HCT116 (cell line): ENCODE results near the gene JDP2. TPM values are rescaled to one million over a fixed set of nuclear protein-coding genes. Genes with fewer than 3 reads are reported as not detected.

Source experiments
- ATAC-seq: fragments of 200-7000 bp; cut with Tn5 transposase; 2 replicates; pipeline ENCODE4 v1.9.1; 2020; ENCODE audit warnings: mild to moderate bottlenecking, moderate library complexity
- BruUV-seq: library from RNA; stranded (reverse); fragments of 400-500 nt; replicated peaks from 2 replicates; lab custom pipeline; 2021; lab: Mats Ljungman, UMichigan
- CTCF ChIA-PET: fragments of 300-600 bp; sonication (Branson Sonifier 250); formaldehyde crosslinking; loops from one replicate; lab custom pipeline; 2021; ENCODE audit warnings: antibody characterized with exemption; lab: Charles Lee
- POLR2A ChIA-PET: fragments of 300-600, 350-600 bp; sonication (Branson Sonifier 250); formaldehyde crosslinking; loops from one replicate; lab custom pipeline; 2021; ENCODE audit warnings: antibody characterized with exemption; lab: Charles Lee
- RAD21 ChIA-PET, 2 experiments: fragments of 300-600 bp; sonication (Branson Sonifier 250); formaldehyde crosslinking; loops; one replicate each; lab custom pipeline; 2023; ENCODE audit warnings: low total read pairs in 2 of 2; ENCODE audit not compliant: uncharacterized antibody in 2 of 2, unreplicated experiment in 2 of 2, low non-redundant PET in 1 of 2; lab: Charles Lee
- DNase-seq: peaks from one replicate; pipeline ENCODE4 v3.0.0-alpha.2; 2010; ENCODE audit warnings: low read depth, low spot score
- H2AFZ ChIP-seq: fragments of 200-600 bp; shearing (Covaris generic), sonication (generic); 2 replicates; pipeline ENCODE4 v1.6.1; 2017; ENCODE audit warnings: low read depth, mixed run types, mixed read lengths, antibody characterized with exemption, low read length; ENCODE audit not compliant: poor library complexity, severe bottlenecking
- H3K27ac ChIP-seq: 2 replicates; pipeline ENCODE4 v1.5.1; 2012; ENCODE audit warnings: low read depth, low read length
- H3K27me3 ChIP-seq: fragments of 200-600 bp; sonication (generic); 2 replicates; pipeline ENCODE4 v1.6.1; 2016; ENCODE audit warnings: mixed run types, low read length, mixed read lengths; ENCODE audit not compliant: insufficient read depth
- H3K36me3 ChIP-seq, 2 experiments: fragments of 200-500 bp in 1 of 2; fragments of 200-600 bp in 1 of 2; sonication (Bioruptor generic) in 1 of 2; sonication (generic) in 1 of 2; 2 replicates each; pipeline versions ENCODE4 v1.5.1 to v1.6.1; 2014 to 2016; ENCODE audit warnings: low read length in 2 of 2, inconsistent platforms in 1 of 2, mixed read lengths in 1 of 2, mixed run types in 1 of 2; ENCODE audit not compliant: insufficient read depth in 2 of 2, control insufficient read depth in 1 of 2
- H3K4me1 ChIP-seq, 2 experiments: fragments of 200-600 bp in 1 of 2; sonication (generic) in 1 of 2; 2 replicates each; pipeline versions ENCODE4 v1.5.1 to v1.6.1; 2012 to 2017; ENCODE audit warnings: low read length in 2 of 2, inconsistent platforms in 1 of 2, mild to moderate bottlenecking in 1 of 2, mixed read lengths in 1 of 2, mixed run types in 1 of 2, moderate library complexity in 1 of 2; ENCODE audit not compliant: insufficient read depth in 2 of 2, control insufficient read depth in 1 of 2
- H3K4me2 ChIP-seq: fragments of 200-600 bp; sonication (generic); 2 replicates; pipeline ENCODE4 v1.6.1; 2017; ENCODE audit warnings: mixed run types, low read length, mixed read lengths
- H3K4me3 ChIP-seq, 2 experiments: fragments of 200-600 bp in 1 of 2; sonication (generic) in 1 of 2; replicated peaks in 1 of 2; 2 replicates each; pipeline ENCODE4 v1.5.1; 2011 to 2016; ENCODE audit warnings: low read length in 2 of 2, control low read depth in 1 of 2, low read depth in 1 of 2, mild to moderate bottlenecking in 1 of 2, mixed read lengths in 1 of 2, mixed run types in 1 of 2
- H3K79me2 ChIP-seq: fragments of 200-600 bp; sonication (generic); 2 replicates; pipeline ENCODE4 v1.6.1; 2017; ENCODE audit warnings: mild to moderate bottlenecking, mixed run types, low read length, moderate library complexity, mixed read lengths; ENCODE audit not compliant: insufficient read depth
- H3K9ac ChIP-seq: fragments of 200-600 bp; sonication (generic); 2 replicates; pipeline ENCODE4 v1.6.1; 2016; ENCODE audit warnings: low read length, mixed read lengths
- H3K9me2 ChIP-seq: fragments of 200-600 bp; sonication (generic), shearing (Covaris generic); 2 replicates; pipeline ENCODE4 v1.6.1; 2017; ENCODE audit warnings: mixed run types, mild to moderate bottlenecking, moderate library complexity; ENCODE audit not compliant: insufficient read depth
- H3K9me3 ChIP-seq, 2 experiments: fragments of 200-500 bp in 1 of 2; fragments of 200-600 bp in 1 of 2; sonication (Bioruptor generic) in 1 of 2; sonication (generic) in 1 of 2; 2 replicates each; pipeline ENCODE4 v1.6.1; 2014 to 2017; ENCODE audit warnings: low read length in 2 of 2, mixed read lengths in 2 of 2, inconsistent platforms in 1 of 2, low read depth in 1 of 2, mild to moderate bottlenecking in 1 of 2, mixed run types in 1 of 2, moderate library complexity in 1 of 2; ENCODE audit not compliant: control insufficient read depth in 1 of 2, insufficient read depth in 1 of 2
- H4K20me1 ChIP-seq: fragments of 200-600 bp; sonication (generic), shearing (Covaris generic); 2 replicates; pipeline ENCODE4 v1.6.1; 2017; ENCODE audit warnings: mixed run types, mild to moderate bottlenecking, moderate library complexity; ENCODE audit not compliant: insufficient read depth
- CEBPB ChIP-seq: IDR thresholded peaks from 2 replicates; pipeline ENCODE4 v1.6.1; 2012; ENCODE audit warnings: low read depth
- EGR1 ChIP-seq: IDR thresholded peaks from 2 replicates; pipeline ENCODE4 v1.6.1; 2012; ENCODE audit warnings: low read depth
- ELF1 ChIP-seq: IDR thresholded peaks from 2 replicates; pipeline ENCODE4 v1.6.1; 2012; ENCODE audit warnings: low read depth, borderline replicate concordance
- EZH2 ChIP-seq: fragments of 200-600 bp; sonication (generic); IDR thresholded peaks from 2 replicates; pipeline ENCODE4 v1.6.1; 2017; ENCODE audit warnings: antibody characterized with exemption, mixed run types
- EZH2phosphoT487 ChIP-seq: fragments of 200-600 bp; IDR thresholded peaks from 2 replicates; pipeline ENCODE4 v1.6.1; 2018; ENCODE audit warnings: antibody characterized with exemption, borderline replicate concordance
- FOSL1 ChIP-seq: IDR thresholded peaks from 2 replicates; pipeline ENCODE4 v1.6.1; 2012; ENCODE audit warnings: low read depth
- POLR2AphosphoS5 ChIP-seq: IDR thresholded peaks from 2 replicates; pipeline ENCODE4 v1.6.1; 2011; ENCODE audit warnings: mild to moderate bottlenecking, low read depth, low read length, moderate library complexity
- SIN3A ChIP-seq: IDR thresholded peaks from 2 replicates; pipeline ENCODE4 v1.6.1; 2012; ENCODE audit warnings: low read depth
- SP1 ChIP-seq: IDR thresholded peaks from 2 replicates; pipeline ENCODE4 v1.6.1; 2012; ENCODE audit warnings: low read depth
- TCF7L2 ChIP-seq: IDR thresholded peaks from 2 replicates; pipeline ENCODE4 v1.7.0; 2011; ENCODE audit warnings: borderline replicate concordance, inconsistent platforms; ENCODE audit not compliant: insufficient read depth, insufficient read length; ENCODE audit errors: extremely low read depth
- ZBTB33 ChIP-seq: IDR thresholded peaks from 2 replicates; pipeline ENCODE4 v1.6.1; 2011; ENCODE audit warnings: mild to moderate bottlenecking, low read length, moderate library complexity; ENCODE audit not compliant: insufficient replicate concordance; ENCODE audit errors: extremely low read depth
- ZFX ChIP-seq: fragments of 450-650 bp; IDR thresholded peaks from 2 replicates; pipeline ENCODE4 v1.6.1; 2017
- intact Hi-C: fragments of 100-400 bp; cut with micrococcal nuclease; formaldehyde crosslinking; loops from 2 replicates; pipeline ENCODE4 v1.10.0; 2022
- total RNA-seq: library from RNA; stranded (reverse); gene quantifications from one replicate; pipeline ENCODE4 v1.2.1, GENCODE V29; 2021; ENCODE audit not compliant: unreplicated experiment

The JDP2 gene
- total RNA-seq, 1 experiment from 2014 or later, result 25.4 TPM

GRCh38 chr14:75460394-75460793 lies 32.6 kb downstream of the JDP2 start:
- Histone ChIP-seq H4K20me1 (no peaks in the 10 kb centered on the region), H3K4me1 (peaks cover 0 to 3% of the 10 kb centered on the region in 2 experiments; a peak in 2 of 4 replicates), H3K9me2 (no peaks in the 10 kb centered on the region), H3K4me3 (no peak overlapping the region)
- no peak for DNase-seq
- intact Hi-C loops, result no loop called here
- ChIA-PET RAD21 (no interaction called here), CTCF (no interaction called here)
- ATAC-seq, result no peak
- BruUV-seq, result no TSS peak
- TF ChIP-seq POLR2AphosphoS5, result no peak
- no peak for TF ChIP-seq EZH2phosphoT487
- no peak for TF ChIP-seq SP1
- TF ChIP-seq EZH2, result no peak
- no peak for TF ChIP-seq ZFX
- no peak for TF ChIP-seq EGR1
- no peak for TF ChIP-seq FOSL1
- no peak for TF ChIP-seq ZBTB33
- no peak for TF ChIP-seq TCF7L2
- no peak for TF ChIP-seq CEBPB
- TF ChIP-seq ELF1, result no peak
- TF ChIP-seq SIN3A, result no peak
- TF ChIP-seq, all 23 proteins: peak for 0
- Histone ChIP-seq H3K9ac (no peak overlapping the region), H3K79me2 (no peaks in the 10 kb centered on the region), H3K4me2 (no peak overlapping the region), H3K27ac (no peak overlapping the region), H3K36me3 (no peaks in the 10 kb centered on the region), H3K9me3 (no peaks in the 10 kb centered on the region), H3K27me3 (no peaks in the 10 kb centered on the region), H2AFZ (no peak overlapping the region)
- POLR2A ChIA-PET, result no interaction called here
